GM21528 (cell line): ENCODE results near the gene LILRA5.
"Not testable (repeated sequence)": the region's sequence is repeated elsewhere in the genome, so short reads cannot be mapped to it uniquely, and the experiment has no call there.

Experiments
- ATAC-seq: cut with Tn5 transposase; IDR thresholded peaks from one replicate; pipeline ENCODE4 v1.9.1; 2021; ENCODE audit warnings: mild to moderate bottlenecking, moderate library complexity; ENCODE audit not compliant: unreplicated experiment, low FRiP score

Gene LILRA5

GRCh38 chr19:54307389-54308020 lies 5.5 kb downstream of the LILRA5 start:
- no peak for ATAC-seq

GRCh38 chr19:54305141-54305540 lies 7.8 kb downstream of the LILRA5 start:
- no peak for ATAC-seq

- ATAC-seq = no peak
Observed at GRCh38 chr19:54302257-54302656, 10.7 kb downstream of the LILRA5 start.

GRCh38 chr19:54299515-54299914 lies 13.5 kb downstream of the LILRA5 start:
- no peak for ATAC-seq

GRCh38 chr19:54299126-54299498 lies 13.9 kb downstream of the LILRA5 start:
- no peak for ATAC-seq

GRCh38 chr19:54298357-54299125 lies 14.4 kb downstream of the LILRA5 start:
- ATAC-seq = no peak

GRCh38 chr19:54297759-54298305 lies 15.1 kb downstream of the LILRA5 start:
- no peak for ATAC-seq

GRCh38 chr19:54294539-54294938 lies 18.4 kb downstream of the LILRA5 start:
- no peak for ATAC-seq

- not testable (repeated sequence) for ATAC-seq
Observed at GRCh38 chr19:54289160-54289559, 23.8 kb downstream of the LILRA5 start.

- ATAC-seq = no peak
Observed at GRCh38 chr19:54287456-54287855, 25.5 kb downstream of the LILRA5 start.

GRCh38 chr19:54286283-54286682 lies 26.7 kb downstream of the LILRA5 start:
- ATAC-seq = not testable (repeated sequence)

GRCh38 chr19:54285427-54286056 lies 27.4 kb downstream of the LILRA5 start:
- not testable (repeated sequence) for ATAC-seq

GRCh38 chr19:54282686-54283470 lies 30.1 kb downstream of the LILRA5 start:
- no peak for ATAC-seq

- ATAC-seq = not testable (repeated sequence)
Observed at GRCh38 chr19:54281729-54282075, 31.3 kb downstream of the LILRA5 start.

GRCh38 chr19:54281007-54281728 lies 31.8 kb downstream of the LILRA5 start, which contains the start of gene LILRB2:
LILRB2 (minus strand) TSS chr19:54281110; CDS start chr19:54280496, 614 bp downstream.
- ATAC-seq = no peak

GRCh38 chr19:54280441-54280840 lies 32.5 kb downstream of the LILRA5 start:
- ATAC-seq = not testable (repeated sequence)

GRCh38 chr19:54280025-54280424 lies 32.9 kb downstream of the LILRA5 start:
- ATAC-seq = not testable (repeated sequence)

- no peak for ATAC-seq
Observed at GRCh38 chr19:54279406-54279962, 33.5 kb downstream of the LILRA5 start.

- ATAC-seq = not testable (repeated sequence)
Observed at GRCh38 chr19:54278571-54279195, 34.3 kb downstream of the LILRA5 start.
